Measurements from ENCODE around the gene RNASE12.

The RNASE12 gene

DNA sequence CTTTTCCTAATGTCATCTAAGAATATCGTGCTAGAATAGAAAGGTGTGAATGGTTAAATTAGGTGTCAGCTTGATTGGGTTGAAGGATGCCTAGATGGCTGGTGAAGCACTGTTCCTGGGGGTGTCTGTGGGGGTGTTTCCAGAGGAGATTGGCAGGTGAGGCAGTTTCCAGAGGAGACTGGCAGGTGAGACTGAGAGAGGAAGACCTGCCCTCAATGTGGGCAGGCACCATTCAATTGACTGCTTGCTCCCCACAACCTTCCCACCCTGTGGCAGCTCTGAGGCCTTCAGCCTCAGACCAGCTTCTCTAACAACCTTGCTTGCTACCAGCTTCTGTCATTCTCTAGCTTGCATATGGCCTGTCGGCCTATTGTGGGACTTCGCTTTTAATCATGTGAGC is 39.6 kb downstream of the RNASE12 start:
- no peak overlapping the region for H3K4me3 ChIP-seq (ENCODE audit: low read length)
- no peak for DNase-seq (ENCODE audit: low read depth)
- TF ChIP-seq, protein P1, sequence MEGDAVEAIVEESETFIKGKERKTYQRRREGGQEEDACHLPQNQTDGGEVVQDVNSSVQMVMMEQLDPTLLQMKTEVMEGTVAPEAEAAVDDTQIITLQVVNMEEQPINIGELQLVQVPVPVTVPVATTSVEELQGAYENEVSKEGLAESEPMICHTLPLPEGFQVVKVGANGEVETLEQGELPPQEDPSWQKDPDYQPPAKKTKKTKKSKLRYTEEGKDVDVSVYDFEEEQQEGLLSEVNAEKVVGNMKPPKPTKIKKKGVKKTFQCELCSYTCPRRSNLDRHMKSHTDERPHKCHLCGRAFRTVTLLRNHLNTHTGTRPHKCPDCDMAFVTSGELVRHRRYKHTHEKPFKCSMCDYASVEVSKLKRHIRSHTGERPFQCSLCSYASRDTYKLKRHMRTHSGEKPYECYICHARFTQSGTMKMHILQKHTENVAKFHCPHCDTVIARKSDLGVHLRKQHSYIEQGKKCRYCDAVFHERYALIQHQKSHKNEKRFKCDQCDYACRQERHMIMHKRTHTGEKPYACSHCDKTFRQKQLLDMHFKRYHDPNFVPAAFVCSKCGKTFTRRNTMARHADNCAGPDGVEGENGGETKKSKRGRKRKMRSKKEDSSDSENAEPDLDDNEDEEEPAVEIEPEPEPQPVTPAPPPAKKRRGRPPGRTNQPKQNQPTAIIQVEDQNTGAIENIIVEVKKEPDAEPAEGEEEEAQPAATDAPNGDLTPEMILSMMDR (IDR thresholded peaks at IDR 0.05; ENCODE audit: insufficient read depth, low read depth, low read length, missing control alignments), result no peak

DNA sequence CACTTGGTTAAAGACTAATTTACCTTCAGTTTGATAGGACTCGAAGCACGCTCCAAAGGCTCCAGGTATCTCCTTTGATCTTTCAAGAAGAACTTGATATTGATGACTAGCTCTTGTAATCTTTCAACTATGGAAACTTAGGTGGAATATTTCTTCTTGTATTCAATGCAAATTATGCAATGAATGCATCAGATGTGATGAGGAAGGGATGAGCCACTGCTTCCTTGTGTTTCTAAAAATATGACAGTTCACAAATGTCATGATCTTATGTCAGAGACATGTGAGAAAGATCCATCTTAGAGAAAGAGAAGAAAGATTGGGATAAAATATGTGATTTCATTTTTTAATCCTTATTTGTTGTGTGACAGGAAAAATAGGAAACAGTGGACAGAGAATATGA is 40.2 kb downstream of the RNASE12 start:
- TF ChIP-seq, protein P1 (IDR thresholded peaks at IDR 0.05; ENCODE audit: insufficient read depth, low read depth, low read length, missing control alignments), result no peak
- H3K4me3 ChIP-seq (ENCODE audit: low read length), result no peak overlapping the region
- DNase-seq (ENCODE audit: low read depth), result peak; percentile 50

DNA sequence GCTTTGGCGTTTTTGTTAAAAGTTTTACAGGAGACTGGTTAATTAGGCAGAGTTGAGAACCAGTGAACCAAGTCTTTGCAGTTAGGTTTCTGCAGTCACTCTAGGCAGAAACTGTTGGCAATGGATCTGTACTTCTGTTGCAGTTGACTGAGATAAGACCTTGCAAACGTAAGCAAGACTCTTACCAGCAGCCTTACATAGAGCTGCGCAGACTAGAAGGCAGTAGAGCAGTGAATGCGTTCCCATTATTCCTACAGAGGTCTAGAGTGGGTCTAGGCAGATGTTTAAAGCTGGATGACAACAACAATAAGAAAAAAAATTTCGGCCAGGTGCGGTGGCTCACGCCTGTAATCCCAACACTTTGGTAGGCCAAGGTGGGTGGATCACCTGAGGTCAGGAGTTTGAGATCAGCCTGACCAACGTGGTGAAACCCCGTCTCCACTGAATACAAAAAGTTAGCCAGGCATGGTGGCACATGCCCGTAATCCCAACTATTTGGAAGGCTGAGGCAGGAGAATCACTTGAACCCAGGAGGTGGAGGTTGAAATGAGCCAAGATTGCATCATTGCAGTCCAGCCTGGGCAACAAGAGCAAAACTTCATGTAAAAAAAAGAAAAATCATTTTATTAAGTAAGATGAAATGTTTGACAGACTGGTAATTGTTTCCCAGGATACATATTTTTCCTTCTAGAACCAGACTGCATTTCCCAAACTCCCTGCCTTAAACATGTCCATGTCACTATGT is 42.6 kb downstream of the RNASE12 start:
- H3K4me3 ChIP-seq (ENCODE audit: low read length), result no peak overlapping the region
- TF ChIP-seq, protein P1 (IDR thresholded peaks at IDR 0.05; ENCODE audit: insufficient read depth, low read depth, low read length, missing control alignments), result no peak
- no peak for DNase-seq (ENCODE audit: low read depth)

DNA sequence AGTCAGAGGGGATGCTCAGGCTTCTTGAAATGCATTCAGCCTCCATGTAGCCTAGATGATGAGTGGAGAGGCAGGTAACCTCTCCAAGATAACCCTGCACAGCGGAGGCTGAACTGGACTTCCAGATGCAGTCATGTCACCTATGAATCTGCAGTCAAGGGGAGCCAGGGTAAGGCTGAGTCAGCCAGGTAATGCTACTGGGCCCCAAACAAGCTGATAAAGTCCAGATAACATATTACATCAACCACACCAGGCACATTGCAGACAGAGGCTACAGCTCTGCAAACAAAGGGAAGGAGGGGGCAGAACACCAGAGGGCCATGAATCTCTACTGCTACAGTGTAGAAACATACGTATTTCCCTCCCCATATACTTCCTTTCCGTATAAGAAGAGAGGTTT is 44.3 kb downstream of the RNASE12 start:
- no peak for DNase-seq (ENCODE audit: low read depth)
- no peak overlapping the region for H3K4me3 ChIP-seq (ENCODE audit: low read length)
- TF ChIP-seq, protein P1 (IDR thresholded peaks at IDR 0.05; ENCODE audit: insufficient read depth, low read depth, low read length, missing control alignments), result no peak

Measured in epithelial cell of esophagus (primary cell).